Activated CD8-positive, alpha-beta memory T cell treated with anti-CD3 and anti-CD28 coated beads for 36 hours (primary cell): ENCODE measurements around the gene GOLGA2. TPM values are rescaled to one million over a fixed set of nuclear protein-coding genes. Genes with fewer than 3 reads are reported as not detected.

ENCODE experiments used
- CTCF ChIA-PET: fragments of 350-600 bp; sonication (Branson Sonifier 250); formaldehyde crosslinking; loops from one replicate; lab custom pipeline; 2021; ENCODE audit warnings: antibody characterized with exemption; lab: Charles Lee
- POLR2A ChIA-PET: fragments of 350-600 bp; sonication (Branson Sonifier 250); formaldehyde crosslinking; loops from one replicate; lab custom pipeline; 2021; ENCODE audit warnings: antibody characterized with exemption; lab: Charles Lee
- total RNA-seq, 2 experiments: library from RNA; stranded (reverse); gene quantifications; one replicate each; pipeline ENCODE4 v1.2.3, GENCODE V29; 2021

Gene GOLGA2
- total RNA-seq, 2 experiments from 2014 or later = 34.0 to 35.2 TPM

DNA sequence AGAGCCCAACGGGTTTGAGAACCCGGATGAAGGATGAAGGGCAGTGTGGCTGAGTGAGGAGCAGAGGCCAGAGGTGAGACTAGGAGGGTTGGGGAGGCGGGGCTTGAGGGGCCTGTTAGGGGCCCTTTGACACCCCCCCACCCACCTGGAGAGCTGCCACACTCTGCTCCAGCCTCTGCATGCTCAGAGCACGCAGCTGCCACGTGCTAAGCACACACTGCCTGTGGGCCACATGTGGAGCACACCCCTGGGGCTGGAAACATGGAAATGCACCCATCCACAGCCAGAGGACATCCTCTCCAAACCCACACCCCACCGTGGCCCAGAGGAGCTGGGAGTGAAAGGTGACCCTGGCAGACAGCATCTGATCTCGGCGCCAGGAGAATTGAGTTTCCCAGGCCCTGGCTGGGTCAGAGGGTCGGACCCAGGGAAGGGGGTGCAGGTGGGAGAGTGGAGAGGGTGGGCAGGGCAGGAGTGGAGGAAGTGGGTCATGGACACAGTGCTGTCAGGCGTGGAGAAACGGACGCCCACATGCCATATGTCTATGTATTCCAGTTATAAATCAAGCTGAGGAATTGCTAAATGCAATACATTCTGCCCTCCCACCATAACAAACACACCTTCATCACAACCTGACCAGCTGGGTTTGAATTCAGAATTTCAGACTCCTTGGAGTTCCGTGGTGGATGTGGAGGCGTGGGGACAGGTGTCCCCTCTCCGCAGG, 66.7 kb downstream of the GOLGA2 start:
- CTCF ChIA-PET = interaction anchor here (0.6 to 1.1 kb wide), 2 partner anchors 15 to 153 kb away, joined by 3 read pairs; no protein-coding TSS in a partner anchor
- POLR2A ChIA-PET = interaction anchor here (0.5 kb wide), 1 partner anchor 765 kb away, joined by 4 read pairs; no protein-coding TSS in a partner anchor

DNA sequence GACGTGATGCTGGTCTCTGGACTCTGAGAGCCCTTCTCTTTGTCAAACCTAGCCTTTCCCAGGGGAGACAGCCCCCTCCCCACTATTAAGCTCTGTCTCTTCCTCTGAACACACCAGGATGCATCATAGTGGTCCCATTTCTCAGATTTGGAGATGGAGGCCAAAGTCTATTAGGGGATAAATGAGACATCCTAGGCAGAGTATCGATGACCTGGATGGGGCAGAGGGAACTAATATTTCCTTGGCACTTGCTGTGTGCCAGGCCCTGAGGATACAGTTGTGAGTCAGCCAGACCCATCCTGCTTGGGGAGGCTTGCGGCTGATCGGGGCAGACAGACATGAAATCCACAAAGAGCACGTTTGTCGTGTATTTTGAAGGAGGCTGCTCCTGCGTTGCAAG, 67.4 kb downstream of the GOLGA2 start:
- ChIA-PET POLR2A (interaction anchor here (0.5 kb wide), 1 partner anchor 766 kb away, joined by 4 read pairs; no protein-coding TSS in a partner anchor), CTCF (no interaction called here)

DNA sequence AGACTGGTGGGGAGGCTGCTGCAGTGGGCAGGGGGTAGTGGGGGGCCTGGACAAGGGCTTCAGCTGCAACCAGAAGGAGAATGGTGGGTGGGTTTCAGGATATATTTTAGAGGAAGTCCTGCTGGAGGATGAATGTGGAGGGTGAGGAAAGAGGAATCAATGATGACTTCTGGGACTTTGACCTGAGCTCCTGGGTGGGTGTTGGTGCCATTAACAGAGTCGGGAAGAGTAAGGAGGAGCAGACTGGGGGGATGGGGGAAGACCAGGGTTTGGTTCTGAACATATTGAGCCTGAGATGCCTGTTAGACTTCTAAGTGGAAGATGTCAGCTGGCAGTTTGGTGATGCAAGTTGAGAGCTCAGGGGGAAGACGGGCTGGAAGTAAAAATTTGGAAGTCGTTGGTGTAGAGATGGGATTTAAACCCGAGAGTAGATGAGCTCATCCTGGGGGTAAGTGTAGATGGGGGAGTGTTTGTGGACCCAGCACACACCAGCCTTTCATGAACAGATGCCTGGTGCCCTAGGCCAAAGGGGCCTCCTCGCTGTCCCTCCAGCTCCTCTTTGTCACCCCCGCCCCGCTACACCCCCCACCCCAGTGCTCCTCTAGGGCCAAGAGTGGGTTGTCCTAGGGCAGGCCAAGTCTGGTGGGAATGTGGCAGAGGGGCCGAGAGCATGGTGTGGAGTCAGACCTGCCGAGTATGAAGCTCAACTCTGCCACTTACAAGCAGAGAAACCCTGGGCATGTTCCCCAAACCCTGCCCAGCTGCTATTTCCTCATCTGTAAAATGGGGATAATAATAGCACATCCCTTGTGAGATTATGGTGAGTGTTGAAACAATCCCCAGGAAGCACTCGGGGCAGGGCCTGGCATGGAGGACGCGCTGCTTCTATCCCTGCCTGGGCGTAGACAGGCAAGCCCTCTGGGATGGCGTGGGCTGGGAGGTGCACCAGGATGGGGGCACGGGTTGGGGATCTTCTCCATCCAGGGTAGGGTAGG, 68.6 kb downstream of the GOLGA2 start:
- ChIA-PET CTCF (interaction anchor here (0.6 kb wide), 1 partner anchor 36 kb away, joined by 3 read pairs; no protein-coding TSS in a partner anchor), POLR2A (no interaction called here)

DNA sequence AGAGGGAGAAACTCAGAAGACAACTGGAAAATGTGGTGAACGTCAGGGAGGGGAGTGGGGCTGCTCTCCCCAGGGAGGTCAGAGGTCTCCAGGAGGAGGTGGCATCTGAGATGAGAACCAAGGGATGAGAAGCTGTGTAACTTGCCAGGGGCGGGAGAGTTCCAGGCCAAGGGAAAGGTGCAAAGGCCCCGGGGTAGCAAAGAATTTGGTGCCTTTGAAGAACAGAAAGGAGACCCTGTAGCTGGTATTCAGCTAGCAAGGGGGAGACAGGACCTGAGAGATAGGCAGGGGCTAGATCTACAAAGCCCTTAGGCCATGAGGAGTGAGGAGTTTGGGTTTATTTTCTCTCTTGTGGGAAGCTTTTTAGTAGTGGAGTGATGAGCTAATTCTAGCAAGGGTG, 69.3 kb downstream of the GOLGA2 start:
- CTCF ChIA-PET = interaction anchor here (0.6 kb wide), 1 partner anchor 35 kb away, joined by 3 read pairs; no protein-coding TSS in a partner anchor
- POLR2A ChIA-PET = no interaction called here

Other genes with a start within 250 kb of the GOLGA2 start
- 10 to 100 TPM; 13.3 to 15.1 TPM for gene NAIF1, start 208.7 kb downstream of the GOLGA2 start, total RNA-seq
- gene SLC25A25, start 207.8 kb downstream of the GOLGA2 start, total RNA-seq = 10 to 100 TPM; 15.5 to 16.0 TPM
- gene PTGES2, start 148.3 kb downstream of the GOLGA2 start, total RNA-seq = 10 to 100 TPM; 68.3 to 68.6 TPM
- gene LCN2, start 126.6 kb downstream of the GOLGA2 start, total RNA-seq = not detected
- gene BBLN, start 115.7 kb downstream of the GOLGA2 start, total RNA-seq = 10 to 100 TPM; 74.3 to 75.8 TPM
- gene CIZ1, start 84.4 kb downstream of the GOLGA2 start, total RNA-seq = 100 to 1,000 TPM; 115 to 119 TPM
- under 1 TPM; 0.40 to 0.65 TPM for gene DNM1, start 72.6 kb downstream of the GOLGA2 start, total RNA-seq
- 10 to 100 TPM; 18.1 to 19.5 TPM for gene SWI5, start 269 bp upstream of the GOLGA2 start, total RNA-seq
- 10 to 100 TPM; 45.2 to 47.8 TPM for gene TRUB2, start 46.4 kb upstream of the GOLGA2 start, total RNA-seq
- 10 to 100 TPM; 47.5 to 52.3 TPM for gene COQ4, start 46.8 kb upstream of the GOLGA2 start, total RNA-seq
- gene SLC27A4, start 64.5 kb upstream of the GOLGA2 start, total RNA-seq = 10 to 100 TPM; 37.5 to 39.8 TPM
- 10 to 100 TPM; 87.5 to 93.8 TPM for gene URM1, start 95.4 kb upstream of the GOLGA2 start, total RNA-seq
- gene CERCAM, start 144.8 kb upstream of the GOLGA2 start, total RNA-seq = 1 to 10 TPM; 2.2 to 2.3 TPM
- 10 to 100 TPM; 72.4 to 73.4 TPM for gene ODF2, start 180.0 kb upstream of the GOLGA2 start, total RNA-seq
- gene GLE1, start 228.7 kb upstream of the GOLGA2 start, total RNA-seq = 10 to 100 TPM; 46.3 to 46.9 TPM